ACC112 (cell line): ENCODE data around the gene AUTS2.
"Not testable (repeated sequence)": the region's sequence is repeated elsewhere in the genome, so short reads cannot be mapped to it uniquely, and the experiment has no call there.

Source experiments
- H2AFZ ChIP-seq: fragments of 200-600 bp; sonication (generic); one replicate; pipeline ENCODE4 v1.6.0; 2017; ENCODE audit warnings: antibody characterized with exemption, low read length; ENCODE audit not compliant: unreplicated experiment
- H3K27ac ChIP-seq: fragments of 200-600 bp; sonication (generic); 2 replicates; pipeline ENCODE4 v1.5.1; 2014; ENCODE audit warnings: low read depth, mild to moderate bottlenecking, antibody characterized with exemption, low read length, moderate library complexity
- H3K27me3 ChIP-seq: fragments of 200-600 bp; sonication (generic); 2 replicates; pipeline ENCODE4 v1.6.1; 2014; ENCODE audit warnings: mild to moderate bottlenecking, antibody characterized with exemption, low read length, moderate library complexity, mixed read lengths; ENCODE audit not compliant: insufficient read depth
- H3K36me3 ChIP-seq: fragments of 200-600 bp; sonication (generic); 2 replicates; pipeline ENCODE4 v1.6.1; 2016; ENCODE audit warnings: mild to moderate bottlenecking, antibody characterized with exemption, low read length, moderate library complexity, mixed read lengths; ENCODE audit not compliant: insufficient read depth
- H3K4me1 ChIP-seq: fragments of 200-600 bp; sonication (generic); one replicate; pipeline ENCODE4 v1.6.1; 2016; ENCODE audit warnings: low read length, mixed read lengths; ENCODE audit not compliant: insufficient read depth, unreplicated experiment, control insufficient read depth
- H3K4me3 ChIP-seq: fragments of 200-600 bp; sonication (generic); 2 replicates; pipeline ENCODE4 v1.5.1; 2014; ENCODE audit warnings: mild to moderate bottlenecking, low read depth, low read length
- H3K79me2 ChIP-seq: fragments of 200-600 bp; sonication (generic); one replicate; pipeline ENCODE4 v1.6.0; 2016; ENCODE audit warnings: low read length; ENCODE audit not compliant: control insufficient read depth, unreplicated experiment, insufficient read depth

AUTS2 gene

DNA sequence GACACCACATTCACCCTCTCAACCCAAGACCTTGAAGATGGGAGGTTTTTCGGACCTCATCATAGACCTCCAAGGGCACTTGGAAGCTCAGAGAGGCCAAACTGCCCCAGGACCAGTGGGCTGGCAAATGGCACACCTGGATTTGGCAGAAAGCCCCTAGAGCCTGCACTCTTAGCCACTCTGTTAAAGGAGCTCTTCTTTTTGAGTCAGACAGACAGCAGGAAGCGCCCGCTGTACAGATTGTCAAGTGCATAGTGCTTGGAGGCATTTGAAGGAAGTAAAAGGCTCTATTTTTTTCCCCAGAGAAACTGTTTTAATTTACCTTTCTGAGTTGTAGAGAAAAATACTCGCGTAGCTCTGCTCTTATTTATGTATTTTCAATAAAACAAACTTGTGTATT lies 1125.1 kb downstream of the AUTS2 start:
- Histone ChIP-seq H3K27ac (no peak overlapping the region), H2AFZ (no peak overlapping the region), H3K36me3 (no peaks in the 10 kb centered on the region), H3K79me2 (no peaks in the 10 kb centered on the region), H3K27me3 (no peaks in the 10 kb centered on the region), H3K4me1 (no peaks in the 10 kb centered on the region), H3K4me3 (no peak overlapping the region)

DNA sequence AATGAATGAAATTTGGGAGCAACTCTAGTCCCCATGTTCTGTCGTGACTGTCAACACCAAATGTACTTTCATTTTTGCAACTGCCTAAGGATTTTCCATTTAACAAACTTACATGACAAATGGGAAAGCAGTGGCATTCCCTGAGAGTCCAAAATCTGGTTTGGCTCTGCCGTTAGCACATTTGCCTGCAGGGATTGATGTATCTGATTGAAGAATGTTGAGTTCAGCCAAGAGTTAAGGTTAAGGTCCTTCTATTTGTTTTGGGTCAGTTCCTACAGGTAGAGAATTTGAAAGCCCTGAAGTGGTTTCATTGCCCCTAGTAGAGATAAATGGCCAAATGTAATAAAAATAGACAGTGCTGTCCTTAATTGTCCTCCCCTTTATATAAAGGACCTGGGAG lies 1127.2 kb downstream of the AUTS2 start:
- H3K4me1 ChIP-seq = no peaks in the 10 kb centered on the region
- H3K79me2 ChIP-seq = no peaks in the 10 kb centered on the region
- no peaks in the 10 kb centered on the region for H3K36me3 ChIP-seq
- H2AFZ ChIP-seq = no peak overlapping the region
- H3K27ac ChIP-seq = no peak overlapping the region
- H3K4me3 ChIP-seq = no peak overlapping the region
- H3K27me3 ChIP-seq = no peaks in the 10 kb centered on the region

DNA sequence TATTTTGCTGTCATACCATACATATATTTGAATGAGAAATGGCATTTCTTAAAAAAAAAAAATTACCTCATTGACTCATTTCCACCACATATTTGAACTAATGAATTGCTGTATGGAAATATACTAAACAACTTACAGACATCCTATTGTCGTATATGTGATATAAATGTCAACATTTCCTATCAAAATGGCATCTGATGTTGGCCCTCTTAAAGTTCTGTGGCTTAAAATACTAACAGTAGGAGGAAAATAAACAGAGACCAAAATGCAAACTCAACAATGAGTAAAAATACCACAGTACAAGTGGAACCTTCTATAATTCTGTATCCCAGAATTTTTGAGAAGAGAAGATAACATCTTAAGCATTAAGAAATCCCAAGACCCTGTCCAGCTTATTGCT lies 1128.0 kb downstream of the AUTS2 start:
- H3K36me3 ChIP-seq = no peaks in the 10 kb centered on the region
- no peak overlapping the region for H3K4me3 ChIP-seq
- H3K79me2 ChIP-seq = no peaks in the 10 kb centered on the region
- no peak overlapping the region for H2AFZ ChIP-seq
- no peaks in the 10 kb centered on the region for H3K4me1 ChIP-seq
- H3K27me3 ChIP-seq = no peaks in the 10 kb centered on the region
- H3K27ac ChIP-seq = no peak overlapping the region

DNA sequence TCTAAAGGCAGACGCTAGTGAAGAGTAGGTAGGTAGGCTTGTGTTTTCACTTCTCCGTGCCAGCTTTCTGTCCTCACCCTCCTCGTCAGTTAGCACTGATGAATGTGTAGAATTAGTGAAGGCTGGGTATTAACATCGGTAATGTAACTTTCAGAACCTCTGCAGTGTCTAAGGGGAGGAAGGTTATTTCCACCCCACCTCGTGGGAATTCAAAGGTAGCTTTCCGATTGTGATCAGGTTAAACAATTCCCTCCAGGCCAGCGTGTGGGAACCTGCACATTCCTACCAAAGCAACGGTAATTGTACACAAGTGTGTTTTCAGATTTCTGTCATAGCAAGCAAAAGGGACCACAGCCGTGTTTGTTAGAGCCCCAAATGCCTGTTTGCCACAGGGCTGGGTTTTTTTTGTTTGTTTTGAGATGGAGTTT lies 1128.7 kb downstream of the AUTS2 start:
- Histone ChIP-seq H3K79me2 (no peaks in the 10 kb centered on the region), H3K36me3 (no peaks in the 10 kb centered on the region), H3K27me3 (no peaks in the 10 kb centered on the region), H3K27ac (no peak overlapping the region), H3K4me1 (no peaks in the 10 kb centered on the region), H3K4me3 (no peak overlapping the region), H2AFZ (no peak overlapping the region)

DNA sequence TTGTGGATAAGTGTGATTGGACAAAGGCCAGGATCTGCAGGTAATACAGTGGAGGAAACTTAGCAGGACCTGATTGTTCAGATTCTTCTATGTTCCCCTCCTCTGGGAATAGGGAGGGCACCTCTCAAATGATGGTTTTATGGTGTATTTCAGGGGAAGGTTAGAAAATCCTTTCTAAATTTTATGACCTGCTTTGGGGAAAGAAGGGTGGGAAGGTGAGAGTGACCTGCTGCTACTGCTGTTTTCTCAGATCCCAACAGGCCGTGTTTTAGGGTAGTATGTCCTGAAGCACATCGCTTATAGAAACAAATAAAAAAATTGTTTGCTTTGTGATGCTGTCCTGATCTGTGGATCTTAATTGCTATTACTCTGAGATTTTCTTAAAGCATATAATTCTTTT lies 1129.6 kb downstream of the AUTS2 start:
- no peaks in the 10 kb centered on the region for H3K36me3 ChIP-seq
- no peak overlapping the region for H2AFZ ChIP-seq
- H3K27ac ChIP-seq = no peak overlapping the region
- H3K79me2 ChIP-seq = no peaks in the 10 kb centered on the region
- no peaks in the 10 kb centered on the region for H3K27me3 ChIP-seq
- H3K4me1 ChIP-seq = no peaks in the 10 kb centered on the region
- H3K4me3 ChIP-seq = no peak overlapping the region

DNA sequence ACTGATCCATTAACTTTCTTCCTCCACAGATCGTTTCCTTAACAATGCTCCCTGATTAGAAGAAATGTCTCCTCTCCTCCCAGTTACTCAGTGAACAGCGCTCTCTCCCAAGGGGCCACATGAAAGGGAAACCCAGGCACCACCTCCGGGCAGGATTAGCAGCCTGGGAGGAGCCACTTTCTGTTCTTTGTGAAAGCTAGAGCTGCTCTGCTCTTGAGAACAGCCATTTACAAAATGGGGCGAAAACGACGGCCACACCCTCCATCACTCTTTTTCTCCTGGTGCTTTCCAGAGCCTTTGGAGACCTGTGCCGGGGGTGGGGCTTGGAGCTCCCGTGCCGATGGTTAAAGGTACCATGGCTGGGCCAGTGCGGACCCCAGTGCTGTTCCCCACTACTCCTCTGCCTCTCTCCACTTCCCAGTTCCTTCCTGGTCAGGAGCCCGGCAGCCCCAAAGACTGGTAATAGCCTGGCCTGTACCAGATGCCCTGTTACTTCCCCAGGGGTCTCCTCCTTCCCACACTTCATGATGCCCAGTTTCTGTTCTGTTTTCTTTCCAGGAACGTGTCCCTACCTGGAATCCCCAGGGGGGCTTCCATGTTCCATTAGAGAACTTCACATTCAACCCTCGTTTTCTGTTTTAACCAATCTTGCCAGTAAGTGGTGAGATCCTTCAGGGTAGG lies 1130.7 kb downstream of the AUTS2 start:
- Histone ChIP-seq H3K79me2 (no peaks in the 10 kb centered on the region), H3K27me3 (no peaks in the 10 kb centered on the region), H3K4me3 (no peak overlapping the region), H3K27ac (no peak overlapping the region), H2AFZ (no peak overlapping the region), H3K4me1 (no peaks in the 10 kb centered on the region), H3K36me3 (no peaks in the 10 kb centered on the region)

DNA sequence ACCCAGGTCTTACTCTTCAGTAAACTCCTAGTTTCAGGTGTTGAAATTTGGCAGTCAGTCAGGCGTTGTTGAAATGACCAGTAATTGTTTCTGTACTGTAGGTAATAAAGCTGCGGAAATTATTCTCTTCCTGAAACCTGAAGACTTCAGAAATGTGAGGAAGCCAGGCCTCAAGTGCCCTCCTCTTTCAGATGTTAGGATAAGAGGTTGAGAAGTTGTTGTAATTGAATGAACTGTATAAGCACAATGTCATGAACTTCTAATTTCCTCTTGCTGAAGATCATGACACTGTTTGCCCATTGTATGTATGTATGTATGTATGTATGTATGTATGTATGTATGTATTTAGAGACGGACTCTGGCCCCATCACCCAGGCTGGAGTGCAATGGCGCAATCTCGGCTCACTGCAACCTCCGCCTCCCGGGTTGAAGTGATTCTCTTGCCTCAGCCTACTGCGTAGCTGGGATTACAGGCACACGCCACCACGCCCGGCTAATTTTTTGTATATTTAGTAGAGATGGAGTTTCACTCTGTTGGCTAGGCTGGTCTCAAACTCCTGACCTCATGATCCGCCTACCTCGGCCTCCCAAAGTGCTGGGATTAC lies 1131.4 kb downstream of the AUTS2 start:
- H3K79me2 ChIP-seq, H3K27me3 ChIP-seq, H3K36me3 ChIP-seq, H2AFZ ChIP-seq, H3K4me3 ChIP-seq, H3K4me1 ChIP-seq, H3K27ac ChIP-seq: not testable (repeated sequence)

DNA sequence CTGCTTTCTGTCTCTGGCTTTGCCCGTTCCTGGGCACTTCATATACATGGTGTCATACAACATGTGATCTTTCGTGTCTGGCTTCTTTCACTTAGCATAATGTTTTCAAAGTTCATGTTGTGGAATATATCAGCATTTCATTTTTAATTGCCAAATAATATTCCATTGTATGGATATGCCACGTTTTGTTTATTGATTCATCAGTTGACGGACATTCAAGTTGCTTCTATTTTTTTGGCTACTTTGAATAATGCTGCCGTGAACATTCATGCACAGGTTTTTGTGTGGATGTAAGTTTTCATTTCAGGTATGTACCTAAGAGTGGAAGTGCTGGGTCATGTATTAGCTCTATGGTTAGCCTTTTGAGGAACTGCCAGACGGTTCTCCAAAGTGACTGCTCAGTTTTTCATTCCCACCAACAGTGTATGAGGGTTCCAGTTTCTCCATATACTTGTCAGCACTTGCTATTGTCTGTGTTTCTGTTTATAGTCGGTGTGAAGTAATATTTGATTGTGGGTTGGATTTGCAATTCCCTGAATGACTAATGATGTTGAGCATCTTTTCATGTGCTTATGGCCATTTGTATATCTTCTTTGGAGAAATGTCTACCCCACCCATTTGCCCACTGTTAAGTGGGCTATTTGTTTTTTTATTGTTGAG lies 1132.3 kb downstream of the AUTS2 start:
- Histone ChIP-seq H3K27me3 (no peaks in the 10 kb centered on the region), H2AFZ (no peak overlapping the region), H3K4me3 (no peak overlapping the region), H3K79me2 (no peaks in the 10 kb centered on the region), H3K4me1 (peaks cover 2% of the 10 kb centered on the region), H3K27ac (no peak overlapping the region), H3K36me3 (no peaks in the 10 kb centered on the region)

DNA sequence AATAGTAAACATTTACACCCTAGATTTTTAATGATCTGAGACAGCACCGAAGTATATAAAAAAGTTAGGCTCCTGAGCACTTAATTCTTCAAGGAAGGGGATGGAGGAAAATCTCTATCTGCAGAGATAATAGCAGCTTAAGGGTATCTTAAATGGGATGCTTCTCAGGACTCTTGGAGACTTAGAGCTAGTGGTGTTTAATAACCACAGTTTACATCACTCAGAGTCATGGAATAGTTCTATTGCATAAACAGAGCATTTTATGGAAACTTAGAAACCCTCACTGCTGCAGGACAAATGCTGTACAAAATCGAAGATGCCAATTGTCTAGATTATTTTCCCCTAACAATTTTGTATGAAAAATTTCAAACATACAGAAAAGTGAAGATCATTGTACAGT lies 1134.8 kb downstream of the AUTS2 start:
- H3K36me3 ChIP-seq = no peaks in the 10 kb centered on the region
- H3K79me2 ChIP-seq = no peaks in the 10 kb centered on the region
- H3K27me3 ChIP-seq = no peaks in the 10 kb centered on the region
- H3K4me1 ChIP-seq = peaks cover 16% of the 10 kb centered on the region
- no peak overlapping the region for H3K27ac ChIP-seq
- no peak overlapping the region for H3K4me3 ChIP-seq
- H2AFZ ChIP-seq = no peak overlapping the region

DNA sequence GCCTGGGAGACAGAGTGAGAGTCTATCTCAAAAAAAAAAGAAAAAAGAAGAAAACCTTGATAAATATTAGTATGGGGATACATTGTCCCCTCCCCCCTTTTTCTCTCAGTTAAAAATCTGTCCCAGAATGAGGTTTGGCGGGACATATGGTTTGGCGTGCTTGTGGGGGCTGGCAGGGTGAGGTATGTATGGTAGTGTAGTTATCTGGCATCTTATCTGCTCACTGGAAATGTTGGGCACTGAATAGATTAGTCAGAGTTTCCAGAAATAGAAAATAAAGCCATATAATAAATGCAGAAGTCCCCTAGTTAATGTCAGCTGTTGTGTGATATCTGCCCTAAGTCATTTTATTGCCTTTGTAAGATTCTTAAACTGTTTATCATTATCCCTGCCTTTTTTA lies 1136.1 kb downstream of the AUTS2 start:
- no peak overlapping the region for H3K4me3 ChIP-seq
- H3K36me3 ChIP-seq = no peaks in the 10 kb centered on the region
- no peaks in the 10 kb centered on the region for H3K79me2 ChIP-seq
- H3K27me3 ChIP-seq = no peaks in the 10 kb centered on the region
- no peak overlapping the region for H3K27ac ChIP-seq
- H3K4me1 ChIP-seq = peaks cover 16% of the 10 kb centered on the region
- no peak overlapping the region for H2AFZ ChIP-seq

DNA sequence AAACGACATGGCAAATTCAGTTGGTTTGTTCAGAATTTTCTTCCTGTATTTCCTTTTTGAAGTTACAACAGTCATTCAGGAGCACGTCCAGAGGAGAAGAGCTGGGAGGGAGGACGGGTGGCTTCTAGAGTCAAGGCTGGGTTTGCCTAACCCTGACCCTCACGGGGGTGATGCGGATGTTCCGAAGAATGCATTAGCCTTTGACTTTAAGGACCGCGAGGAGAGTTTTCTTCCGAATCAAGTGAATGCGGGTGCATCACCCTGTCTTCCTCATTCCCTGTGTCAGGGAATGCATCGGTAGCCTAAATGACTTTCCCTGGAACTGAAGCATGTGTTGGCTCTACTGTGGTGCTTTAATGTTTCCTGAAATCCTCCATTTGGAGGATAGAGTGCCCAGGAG lies 1137.0 kb downstream of the AUTS2 start:
- peaks cover 16% of the 10 kb centered on the region for H3K4me1 ChIP-seq
- no peaks in the 10 kb centered on the region for H3K79me2 ChIP-seq
- no peak overlapping the region for H3K4me3 ChIP-seq
- no peaks in the 10 kb centered on the region for H3K36me3 ChIP-seq
- no peaks in the 10 kb centered on the region for H3K27me3 ChIP-seq
- no peak overlapping the region for H2AFZ ChIP-seq
- no peak overlapping the region for H3K27ac ChIP-seq
